Tibial nerve (tissue), 4 donors: ENCODE measurements around the gene NDUFA11.

ENCODE experiments used
- CTCF ChIP-seq, 5 experiments: fragments of 200-600 bp in 3 of 5; fragments of 450-650 bp in 2 of 5; sonication (generic) in 3 of 5; IDR thresholded peaks; one replicate each; pipeline ENCODE4 v1.5.1; 2016 to 2019; ENCODE audit warnings: antibody characterized with exemption in 5 of 5, mild to moderate bottlenecking in 3 of 5, moderate library complexity in 2 of 5
- EP300 ChIP-seq, 2 donors: sonication (generic); formaldehyde crosslinking; IDR thresholded peaks; one replicate each; pipeline ENCODE4 v1.6.1; 2017; ENCODE audit warnings: antibody characterized with exemption in 2 of 2, mild to moderate bottlenecking in 1 of 2

- TF ChIP-seq CTCF (IDR thresholded peaks at IDR 0.05) (no peak), EP300 (IDR thresholded peaks at IDR 0.05) (no peak)
These were observed 12.2 kb upstream of the NDUFA11 start for GRCh38 chr19:5915782-5916165.
